ENCODE measurements around the gene PYDC1. TPM values are rescaled to one million over a fixed set of nuclear protein-coding genes. Genes with fewer than 3 reads are reported as not detected.

PYDC1 gene
- total and polyA plus RNA-seq, 2 donors (not counting 3 experiments of a cell fraction or from before 2014, with no cell fraction given) = not detected

GRCh38 chr16:31238041-31238440, 21.1 kb upstream of the PYDC1 start:
- DNase-seq (ENCODE audit: low read depth, low spot score) = no peak
- CTCF ChIA-PET = no interaction called here
- no TSS peak for BruUV-seq (replicated peaks)

More at GRCh38 chr16:31238041-31238440, 21.1 kb upstream of the PYDC1 start:
- FAIRE-seq = no peak
- H3K79me2 ChIP-seq (ENCODE audit: control insufficient read depth, insufficient read depth, low read length) = no peaks in the 10 kb centered on the region
- POLR2A ChIA-PET = no interaction called here
- peaks cover 2 to 5% of the 10 kb centered on the region in 2 experiments for H3K27me3 ChIP-seq (ENCODE audit: control insufficient read depth in 2 of 2, insufficient read depth in 2 of 2, low read length in 2 of 2)
- dilution Hi-C loops (cut with MboI; ENCODE audit: extremely low pct_ligation_motif_present, low sequenced_read_pairs) = no loop called here
- no peak overlapping the region for H2AFZ ChIP-seq (ENCODE audit: low read depth, low read length)
- no peaks in the 10 kb centered on the region for H3K9me1 ChIP-seq (replicated peaks; ENCODE audit: control insufficient read depth, extremely low read depth, insufficient read depth, low read length)
- no peak overlapping the region for H3K4me3 ChIP-seq (replicated peaks in 1 of 3; ENCODE audit: insufficient read depth in 1 of 3, low read depth in 1 of 3, low read length in 3 of 3)
- no peak overlapping the region for H3K9ac ChIP-seq (replicated peaks; ENCODE audit: extremely low read depth, insufficient read depth, low read length)
- H3K9me3 ChIP-seq (replicated peaks; ENCODE audit: control insufficient read depth, insufficient read depth, low read length) = no peaks in the 10 kb centered on the region
- H3K27ac ChIP-seq (ENCODE audit: insufficient read depth, low read depth, low read length) = no peak overlapping the region
- H3K4me2 ChIP-seq (ENCODE audit: insufficient read depth, low read length) = no peak overlapping the region
- H3K36me3 ChIP-seq (ENCODE audit: control insufficient read depth in 2 of 2, extremely low read depth in 1 of 2, insufficient read depth in 2 of 2, low read length in 2 of 2) = no peaks in the 10 kb centered on the region
- H3K4me1 ChIP-seq (ENCODE audit: control insufficient read depth, extremely low read depth, insufficient read depth, low read length) = no peaks in the 10 kb centered on the region
- intact Hi-C loops (cut with micrococcal nuclease) = loop anchor here (5.0 kb wide), 1 partner anchor 534 kb away; no protein-coding TSS in a partner anchor
- no peaks in the 10 kb centered on the region for H4K20me1 ChIP-seq (replicated peaks; ENCODE audit: control insufficient read depth, extremely low read depth, insufficient read depth, low read length)
- TF ChIP-seq JUN (IDR thresholded peaks at IDR 0.05; ENCODE audit: borderline replicate concordance, insufficient read depth, insufficient read length, low read depth) = no peak
- TF ChIP-seq EZH2 (IDR thresholded peaks at IDR 0.05; ENCODE audit: borderline replicate concordance, low read depth, low read length, severe bottlenecking) = no peak
- TF ChIP-seq GATA2 (IDR thresholded peaks at IDR 0.05; ENCODE audit: insufficient read depth, insufficient read length, low read depth, low read length) = no peak
- TF ChIP-seq FOS (IDR thresholded peaks at IDR 0.05; ENCODE audit: borderline replicate concordance, insufficient read depth, low read length) = no peak
- no peak for TF ChIP-seq CTCF (IDR thresholded peaks at IDR 0.05; ENCODE audit: extremely low read depth in 1 of 2, insufficient read depth in 1 of 2, low read depth in 1 of 2, low read length in 2 of 2)
- no peak for TF ChIP-seq POLR2A (IDR thresholded peaks at IDR 0.05; ENCODE audit: low read depth, low read length)
- no peak for TF ChIP-seq MAX (IDR thresholded peaks at IDR 0.05; ENCODE audit: insufficient read depth, insufficient read length)
- TF ChIP-seq POLR2AphosphoS5 (IDR thresholded peaks at IDR 0.05; ENCODE audit: insufficient read depth, low read depth, low read length) = no peak
- no peak for TF ChIP-seq MYC (IDR thresholded peaks at IDR 0.05; ENCODE audit: low read depth, low read length)
